ENCODE results near the gene TPSD1. TPM values are rescaled to one million over a fixed set of nuclear protein-coding genes. Genes with fewer than 3 reads are reported as not detected.
"Not testable (repeated sequence)": the region's sequence is repeated elsewhere in the genome, so short reads cannot be mapped to it uniquely, and the experiment has no call there.

Gene TPSD1
- total and polyA plus RNA-seq, 5 donors = 0.16 to 0.85 (median 0.26) TPM; not detected in 2

GRCh38 chr16:1287982-1288670 is 32.3 kb downstream of the TPSD1 start:
- DNase-seq (peak in 2 of 3 donors; percentile 54 to 75), ATAC-seq (peak; percentile 55 to 61)
- WGBS = 36% methylated on average over 40 of the region's 40 CpGs
- Histone ChIP-seq H3K9me3 (ENCODE audit: control insufficient read depth, low read length) (no peaks in the 10 kb centered on the region), H3K27me3 (ENCODE audit: control insufficient read depth, insufficient read depth) (no peaks in the 10 kb centered on the region), H3K27ac (ENCODE audit: low read length) (no peak overlapping the region), H3K4me1 (ENCODE audit: control insufficient read depth, insufficient read depth, low read length) (no peaks in the 10 kb centered on the region), H3K4me3 (ENCODE audit: low read length) (no peak overlapping the region)
- intact Hi-C loops (cut with DNase I) = no loop called here

- no peaks in the 10 kb centered on the region for H3K4me1 ChIP-seq (ENCODE audit: control insufficient read depth, insufficient read depth, low read length)
- H3K9me3 ChIP-seq (ENCODE audit: control insufficient read depth, low read length) = no peaks in the 10 kb centered on the region
- H3K27me3 ChIP-seq (ENCODE audit: control insufficient read depth, insufficient read depth) = no peaks in the 10 kb centered on the region
- peak in 1 of 3 donors; percentile 64 for DNase-seq
- intact Hi-C loops (cut with DNase I) = no loop called here
- H3K27ac ChIP-seq (ENCODE audit: low read length) = no peak overlapping the region
- no peak overlapping the region for H3K4me3 ChIP-seq (ENCODE audit: low read length)
- WGBS = 28% methylated on average over 20 of the region's 20 CpGs
- peak in 1 of 2 donors; percentile 16 for ATAC-seq
Observed at GRCh38 chr16:1288813-1289476, 33.1 kb downstream of the TPSD1 start.

GRCh38 chr16:1289477-1289866 is 33.6 kb downstream of the TPSD1 start:
- 7% methylated on average over 17 of the region's 17 CpGs for WGBS
- ATAC-seq (no peak), DNase-seq (peak in 1 of 3 donors; percentile 32)
- Histone ChIP-seq H3K27ac (ENCODE audit: low read length) (no peak overlapping the region), H3K4me1 (ENCODE audit: control insufficient read depth, insufficient read depth, low read length) (no peaks in the 10 kb centered on the region), H3K27me3 (ENCODE audit: control insufficient read depth, insufficient read depth) (no peaks in the 10 kb centered on the region), H3K9me3 (ENCODE audit: control insufficient read depth, low read length) (no peaks in the 10 kb centered on the region), H3K4me3 (ENCODE audit: low read length) (no peak overlapping the region)
- intact Hi-C loops (cut with DNase I) = no loop called here

- Histone ChIP-seq H3K4me3 (ENCODE audit: low read length) (no peak overlapping the region), H3K27me3 (ENCODE audit: control insufficient read depth, insufficient read depth) (no peaks in the 10 kb centered on the region), H3K9me3 (ENCODE audit: control insufficient read depth, low read length) (no peaks in the 10 kb centered on the region), H3K4me1 (ENCODE audit: control insufficient read depth, insufficient read depth, low read length) (no peaks in the 10 kb centered on the region), H3K27ac (ENCODE audit: low read length) (no peak overlapping the region)
- DNase-seq (peak in 1 of 3 donors; percentile 39), ATAC-seq (no peak)
- intact Hi-C loops (cut with DNase I) = no loop called here
- 29% methylated on average over 22 of the region's 22 CpGs for WGBS
Observed at GRCh38 chr16:1290063-1290501, 34.2 kb downstream of the TPSD1 start.

GRCh38 chr16:1290860-1291575 is 35.1 kb downstream of the TPSD1 start:
- Histone ChIP-seq H3K27ac (ENCODE audit: low read length) (no peak overlapping the region), H3K4me1 (ENCODE audit: control insufficient read depth, insufficient read depth, low read length) (no peaks in the 10 kb centered on the region), H3K9me3 (ENCODE audit: control insufficient read depth, low read length) (no peaks in the 10 kb centered on the region), H3K27me3 (ENCODE audit: control insufficient read depth, insufficient read depth) (no peaks in the 10 kb centered on the region), H3K4me3 (ENCODE audit: low read length) (no peak overlapping the region)
- peak in 1 of 3 donors; percentile 24 for DNase-seq
- WGBS = 62% methylated on average over 29 of the region's 29 CpGs
- intact Hi-C loops (cut with DNase I) = no loop called here
- no peak for ATAC-seq

- Histone ChIP-seq H3K4me3 (ENCODE audit: low read length) (no peak overlapping the region), H3K27ac (ENCODE audit: low read length) (no peak overlapping the region), H3K27me3 (ENCODE audit: control insufficient read depth, insufficient read depth) (no peaks in the 10 kb centered on the region), H3K9me3 (ENCODE audit: control insufficient read depth, low read length) (no peaks in the 10 kb centered on the region), H3K4me1 (ENCODE audit: control insufficient read depth, insufficient read depth, low read length) (no peaks in the 10 kb centered on the region)
- WGBS = 46% methylated on average over 17 of the region's 17 CpGs
- ATAC-seq (no peak), DNase-seq (peak in 1 of 3 donors; percentile 29)
- intact Hi-C loops (cut with DNase I) = no loop called here
Observed at GRCh38 chr16:1291576-1291974, 35.7 kb downstream of the TPSD1 start.

GRCh38 chr16:1292208-1292607 is 36.3 kb downstream of the TPSD1 start:
- H3K9me3 ChIP-seq (ENCODE audit: control insufficient read depth, low read length); H3K27ac ChIP-seq (ENCODE audit: low read length); ATAC-seq; DNase-seq; H3K4me3 ChIP-seq (ENCODE audit: low read length); H3K4me1 ChIP-seq (ENCODE audit: control insufficient read depth, insufficient read depth, low read length); intact Hi-C loops (cut with DNase I); H3K27me3 ChIP-seq (ENCODE audit: control insufficient read depth, insufficient read depth): not testable (repeated sequence)
- WGBS = 74% methylated on average over 6 of the region's 6 CpGs

- H3K27me3 ChIP-seq (ENCODE audit: control insufficient read depth, insufficient read depth); intact Hi-C loops (cut with DNase I); H3K9me3 ChIP-seq (ENCODE audit: control insufficient read depth, low read length); H3K4me1 ChIP-seq (ENCODE audit: control insufficient read depth, insufficient read depth, low read length); ATAC-seq; DNase-seq; H3K27ac ChIP-seq (ENCODE audit: low read length); H3K4me3 ChIP-seq (ENCODE audit: low read length): not testable (repeated sequence)
- 78% methylated on average over 8 of the region's 8 CpGs for WGBS
Observed at GRCh38 chr16:1292808-1293207, 36.9 kb downstream of the TPSD1 start.

- H3K27ac ChIP-seq (ENCODE audit: low read length) = no peak overlapping the region
- ATAC-seq = no peak
- H3K27me3 ChIP-seq (ENCODE audit: control insufficient read depth, insufficient read depth) = no peaks in the 10 kb centered on the region
- intact Hi-C loops (cut with DNase I) = no loop called here
- no peaks in the 10 kb centered on the region for H3K4me1 ChIP-seq (ENCODE audit: control insufficient read depth, insufficient read depth, low read length)
- no peak for DNase-seq
- 56% methylated on average over 11 of the region's 11 CpGs for WGBS
- H3K9me3 ChIP-seq (ENCODE audit: control insufficient read depth, low read length) = no peaks in the 10 kb centered on the region
- H3K4me3 ChIP-seq (ENCODE audit: low read length) = no peak overlapping the region
Observed at GRCh38 chr16:1293921-1294656, 38.2 kb downstream of the TPSD1 start.

GRCh38 chr16:1295465-1295864 is 39.6 kb downstream of the TPSD1 start:
- no peaks in the 10 kb centered on the region for H3K9me3 ChIP-seq (ENCODE audit: control insufficient read depth, low read length)
- 47% methylated on average over 5 of the region's 5 CpGs for WGBS
- no peaks in the 10 kb centered on the region for H3K27me3 ChIP-seq (ENCODE audit: control insufficient read depth, insufficient read depth)
- no peaks in the 10 kb centered on the region for H3K4me1 ChIP-seq (ENCODE audit: control insufficient read depth, insufficient read depth, low read length)
- intact Hi-C loops (cut with DNase I) = no loop called here
- no peak for ATAC-seq
- no peak overlapping the region for H3K4me3 ChIP-seq (ENCODE audit: low read length)
- H3K27ac ChIP-seq (ENCODE audit: low read length) = no peak overlapping the region
- DNase-seq = no peak

GRCh38 chr16:1296688-1297017 is 40.8 kb downstream of the TPSD1 start:
- peak in 1 of 3 donors; percentile 18 for DNase-seq
- 65% methylated on average over 8 of the region's 8 CpGs for WGBS
- peak overlapping the region; percentile 4 for H3K27ac ChIP-seq (ENCODE audit: low read length)
- H3K4me3 ChIP-seq (ENCODE audit: low read length); H3K4me1 ChIP-seq (ENCODE audit: control insufficient read depth, insufficient read depth, low read length); H3K27me3 ChIP-seq (ENCODE audit: control insufficient read depth, insufficient read depth); intact Hi-C loops (cut with DNase I); H3K9me3 ChIP-seq (ENCODE audit: control insufficient read depth, low read length); ATAC-seq: not testable (repeated sequence)
